HL-60 (cell line): ENCODE data around the gene NF1.

Source experiments
- SPI1 ChIP-seq: IDR thresholded peaks from 2 replicates; pipeline ENCODE4 v1.6.1; 2012; ENCODE audit warnings: low read depth, mild to moderate bottlenecking, borderline replicate concordance
- TF ChIP-seq, protein P1 (sequence below): IDR thresholded peaks from one replicate; pipeline ENCODE4 v1.5.1; 2011; ENCODE audit warnings: low read length, control low read depth, inconsistent platforms; ENCODE audit not compliant: insufficient read depth

DNA sequence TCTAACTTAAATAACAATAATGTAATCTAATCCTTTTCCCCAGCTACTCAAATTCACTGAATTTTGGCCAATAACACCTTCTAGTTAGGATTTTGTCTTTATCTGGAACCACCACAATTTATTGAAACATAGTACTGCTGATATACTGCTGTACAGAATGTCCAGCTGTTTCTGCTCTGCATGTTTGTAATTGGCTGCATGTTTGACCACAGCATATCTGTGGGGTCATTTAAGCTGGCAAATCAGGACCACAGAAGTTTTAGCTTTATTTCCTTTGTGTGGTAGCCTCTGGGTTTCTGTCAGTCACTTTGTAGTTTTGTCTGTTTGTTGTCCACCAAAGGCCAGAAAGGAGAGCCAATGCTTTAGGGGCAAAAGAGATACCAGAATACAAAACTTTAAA lies 274.5 kb downstream of the NF1 start:
- TF ChIP-seq, protein P1, sequence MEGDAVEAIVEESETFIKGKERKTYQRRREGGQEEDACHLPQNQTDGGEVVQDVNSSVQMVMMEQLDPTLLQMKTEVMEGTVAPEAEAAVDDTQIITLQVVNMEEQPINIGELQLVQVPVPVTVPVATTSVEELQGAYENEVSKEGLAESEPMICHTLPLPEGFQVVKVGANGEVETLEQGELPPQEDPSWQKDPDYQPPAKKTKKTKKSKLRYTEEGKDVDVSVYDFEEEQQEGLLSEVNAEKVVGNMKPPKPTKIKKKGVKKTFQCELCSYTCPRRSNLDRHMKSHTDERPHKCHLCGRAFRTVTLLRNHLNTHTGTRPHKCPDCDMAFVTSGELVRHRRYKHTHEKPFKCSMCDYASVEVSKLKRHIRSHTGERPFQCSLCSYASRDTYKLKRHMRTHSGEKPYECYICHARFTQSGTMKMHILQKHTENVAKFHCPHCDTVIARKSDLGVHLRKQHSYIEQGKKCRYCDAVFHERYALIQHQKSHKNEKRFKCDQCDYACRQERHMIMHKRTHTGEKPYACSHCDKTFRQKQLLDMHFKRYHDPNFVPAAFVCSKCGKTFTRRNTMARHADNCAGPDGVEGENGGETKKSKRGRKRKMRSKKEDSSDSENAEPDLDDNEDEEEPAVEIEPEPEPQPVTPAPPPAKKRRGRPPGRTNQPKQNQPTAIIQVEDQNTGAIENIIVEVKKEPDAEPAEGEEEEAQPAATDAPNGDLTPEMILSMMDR, result no peak
- TF ChIP-seq SPI1, result no peak
